Measurements from ENCODE around the gene HOXA2.

HOXA2 gene

GRCh38 chr7:27078616-27079233 lies 23.8 kb downstream of the HOXA2 start:
- no peak for DNase-seq (ENCODE audit: low read depth)

GRCh38 chr7:27073076-27073475 lies 29.4 kb downstream of the HOXA2 start:
- no peak for DNase-seq (ENCODE audit: low read depth)

- DNase-seq (ENCODE audit: low read depth), result no peak
Observed at GRCh38 chr7:27071622-27072390, 30.7 kb downstream of the HOXA2 start.

- no peak for DNase-seq (ENCODE audit: low read depth)
Observed at GRCh38 chr7:27068259-27068658, 34.2 kb downstream of the HOXA2 start.

GRCh38 chr7:27066148-27066547 lies 36.3 kb downstream of the HOXA2 start:
- no peak for DNase-seq (ENCODE audit: low read depth)

GRCh38 chr7:27065709-27066108 lies 36.8 kb downstream of the HOXA2 start:
- no peak for DNase-seq (ENCODE audit: low read depth)

GRCh38 chr7:27064661-27065060 lies 37.8 kb downstream of the HOXA2 start:
- no peak for DNase-seq (ENCODE audit: low read depth)

GRCh38 chr7:27064159-27064558 lies 38.3 kb downstream of the HOXA2 start:
- no peak for DNase-seq (ENCODE audit: low read depth)

- no peak for DNase-seq (ENCODE audit: low read depth)
Observed at GRCh38 chr7:27062946-27063345, 39.5 kb downstream of the HOXA2 start.

- DNase-seq (ENCODE audit: low read depth), result no peak
Observed at GRCh38 chr7:27053153-27053552, 49.3 kb downstream of the HOXA2 start.

GRCh38 chr7:27051451-27051850 lies 51.0 kb downstream of the HOXA2 start:
- DNase-seq (ENCODE audit: low read depth), result no peak
